HG03280 (cell line): Measurements from ENCODE around the gene ETV6.

Experiments
- ATAC-seq: cut with Tn5 transposase; IDR thresholded peaks from one replicate; pipeline ENCODE4 v1.9.1; 2021; ENCODE audit warnings: mild to moderate bottlenecking, moderate library complexity; ENCODE audit not compliant: unreplicated experiment

ETV6 gene

DNA sequence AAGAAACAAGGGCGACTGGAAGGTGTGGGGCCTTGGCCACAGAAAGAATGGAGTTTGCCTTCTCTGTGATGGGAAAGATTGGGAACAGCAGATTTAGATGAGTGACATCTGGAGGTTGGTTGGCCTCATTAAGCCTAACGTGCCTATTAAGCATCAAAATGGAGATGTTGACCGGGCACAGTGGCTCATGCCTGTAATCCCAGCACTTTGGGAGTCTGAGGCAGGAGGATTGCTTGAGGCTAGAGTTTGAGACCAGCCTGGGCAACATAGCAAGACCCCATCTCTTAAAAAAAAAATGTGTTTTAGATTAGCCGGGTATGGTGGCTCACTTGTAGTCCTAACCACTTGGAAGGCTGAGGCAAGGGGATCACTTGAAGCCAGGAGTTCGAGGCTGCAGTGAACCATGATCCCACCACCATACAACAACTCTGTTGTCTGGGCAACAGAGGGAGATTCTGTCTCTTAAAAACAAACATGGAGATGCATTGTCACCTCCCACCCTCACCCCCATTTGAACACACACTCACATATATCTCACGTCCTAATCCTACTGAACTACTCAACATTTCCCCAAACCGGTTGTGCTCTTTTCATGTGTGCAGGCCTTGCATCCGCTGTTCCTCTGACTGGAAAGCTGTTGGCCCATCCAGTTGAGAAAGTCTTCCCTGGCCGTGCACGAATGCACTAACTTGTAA, 172.1 kb downstream of the ETV6 start:
- ATAC-seq = peak; percentile 15

DNA sequence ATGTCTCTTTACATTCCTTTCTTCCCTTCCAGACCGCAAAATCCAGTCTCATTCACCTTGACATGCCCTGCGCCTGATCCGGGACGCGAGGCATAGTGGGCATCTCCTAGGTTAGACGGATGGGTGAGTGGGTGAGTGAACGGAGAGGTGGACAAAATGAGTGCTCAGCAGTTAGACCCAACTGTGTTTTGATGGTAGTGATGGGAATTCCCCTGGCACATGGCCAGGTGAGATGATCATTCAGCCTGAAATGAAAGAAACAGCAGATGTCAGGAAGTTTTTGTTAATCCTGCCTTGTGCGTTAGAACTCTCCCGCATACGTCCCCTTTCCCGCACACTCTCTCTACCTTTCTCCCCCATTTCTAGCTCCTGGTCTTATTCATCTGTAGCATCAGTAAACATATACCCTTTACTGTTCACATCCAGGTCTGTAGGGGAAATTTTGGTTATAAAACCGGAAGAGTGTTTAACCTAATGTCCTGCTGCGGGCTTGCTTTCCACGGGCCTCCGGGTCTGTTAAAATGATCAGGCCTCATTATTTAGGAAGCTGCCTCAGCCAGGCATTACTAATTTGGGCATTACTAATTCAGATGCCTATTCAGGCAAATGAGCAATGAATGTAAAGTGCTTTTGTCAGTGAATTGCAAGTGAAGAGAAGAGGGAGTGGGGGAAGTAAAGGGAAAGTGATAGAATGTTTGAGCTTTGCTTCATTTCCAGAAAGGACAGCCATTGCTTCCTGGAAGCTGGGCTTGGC, 172.8 kb downstream of the ETV6 start:
- ATAC-seq = peak; percentile 51

GRCh38 chr12:11823043-11823442, 173.6 kb downstream of the ETV6 start:
- no peak for ATAC-seq

- no peak for ATAC-seq
Observed at GRCh38 chr12:11823593-11823992, 174.1 kb downstream of the ETV6 start.

- no peak for ATAC-seq
Observed at GRCh38 chr12:11824069-11824468, 174.6 kb downstream of the ETV6 start.

DNA sequence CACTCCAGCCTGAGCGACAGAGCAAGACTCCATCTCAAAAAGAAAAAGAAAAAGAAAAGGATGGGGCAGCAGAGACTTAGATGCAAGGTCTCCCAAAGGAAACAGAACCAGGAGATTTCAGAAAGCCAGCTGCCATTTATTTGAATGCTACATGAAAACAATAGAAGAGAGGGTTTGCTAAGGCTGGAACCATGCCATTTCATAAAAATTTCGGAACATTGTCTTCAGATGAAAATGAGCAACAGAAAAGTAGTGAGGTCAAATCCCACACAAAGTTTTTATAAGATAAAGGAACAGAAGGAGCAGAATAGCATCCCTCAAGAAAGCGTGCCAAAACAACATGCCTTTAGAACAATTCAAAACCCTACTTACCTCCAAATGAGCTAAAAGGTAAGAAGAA, 175.3 kb downstream of the ETV6 start:
- no peak for ATAC-seq

- ATAC-seq = no peak
Observed at GRCh38 chr12:11825278-11825677, 175.8 kb downstream of the ETV6 start.

- no peak for ATAC-seq
Observed at GRCh38 chr12:11826574-11826973, 177.1 kb downstream of the ETV6 start.

DNA sequence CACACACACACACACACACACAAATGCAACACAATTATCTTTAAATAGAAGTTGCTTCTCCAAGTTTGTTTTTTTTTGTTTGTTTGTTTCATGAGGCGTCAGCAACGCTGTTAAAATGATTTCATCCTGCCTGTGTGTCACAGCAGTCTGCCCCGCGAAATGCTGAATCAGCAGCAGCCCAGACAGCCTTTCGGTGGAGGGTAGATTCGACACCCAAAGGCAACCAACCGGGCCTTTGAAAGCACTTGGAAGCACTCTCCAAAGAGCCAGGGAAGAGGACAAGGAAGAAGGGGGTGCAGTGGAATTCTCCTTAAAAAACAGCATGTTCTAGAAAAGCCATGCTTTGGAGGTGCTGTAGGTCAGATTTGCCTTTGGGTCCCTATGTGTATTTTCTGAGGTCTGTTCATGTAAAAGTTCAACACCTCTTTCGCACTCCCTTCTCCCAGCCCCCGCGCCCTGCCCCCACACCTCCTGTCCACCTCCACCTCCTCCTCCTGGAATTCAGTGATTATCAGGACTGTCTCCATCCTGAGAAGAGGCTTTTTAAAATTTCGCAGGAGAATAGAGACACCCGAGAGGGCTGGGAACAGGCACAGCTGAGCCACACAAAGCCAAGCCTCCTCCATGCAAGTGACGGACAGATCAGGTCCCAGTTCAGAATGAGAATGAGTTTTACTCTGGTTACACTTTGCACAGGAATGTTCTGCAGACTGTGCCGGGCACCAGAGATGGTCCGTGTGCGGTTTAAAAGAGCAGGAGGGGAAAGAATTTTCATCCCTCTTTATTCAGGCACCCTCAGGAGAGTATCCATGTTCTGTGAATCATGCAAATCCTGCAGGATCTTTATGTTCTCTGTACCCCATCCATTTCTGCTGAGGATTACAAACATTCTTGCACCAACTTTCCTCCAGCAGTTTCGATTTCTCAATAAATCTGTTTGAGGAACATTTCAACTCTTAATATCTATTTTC, 177.9 kb downstream of the ETV6 start:
- ATAC-seq = no peak

- no peak for ATAC-seq
Observed at GRCh38 chr12:11829764-11830194, 180.3 kb downstream of the ETV6 start.

- ATAC-seq = no peak
Observed at GRCh38 chr12:11830307-11830801, 180.9 kb downstream of the ETV6 start.

DNA sequence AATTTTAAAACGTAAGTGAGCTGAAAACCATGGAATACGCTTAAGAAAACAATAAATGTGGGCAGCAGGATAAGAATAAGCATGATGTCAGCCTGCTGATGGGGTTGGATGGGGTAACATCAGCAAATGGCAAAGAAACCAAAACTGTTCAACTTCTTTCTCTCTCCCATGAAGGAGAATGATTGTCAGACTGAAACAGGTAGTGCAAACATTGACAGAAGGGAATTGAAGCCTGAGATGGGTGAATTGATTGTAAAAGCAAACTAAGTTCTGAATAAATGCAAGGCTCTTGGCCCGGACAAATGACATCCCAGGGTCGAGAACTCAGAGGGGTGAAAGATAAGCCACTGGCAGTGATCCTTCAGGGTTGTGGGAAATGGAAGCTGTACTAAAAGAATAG, 182.6 kb downstream of the ETV6 start:
- no peak for ATAC-seq

- no peak for ATAC-seq
Observed at GRCh38 chr12:11833174-11833895, 183.9 kb downstream of the ETV6 start.

GRCh38 chr12:11834104-11834812, 184.8 kb downstream of the ETV6 start:
- no peak for ATAC-seq

GRCh38 chr12:11834931-11835330, 185.5 kb downstream of the ETV6 start:
- ATAC-seq = no peak

- peak; percentile 90 for ATAC-seq
Observed at GRCh38 chr12:11836282-11837151, 187.0 kb downstream of the ETV6 start.

DNA sequence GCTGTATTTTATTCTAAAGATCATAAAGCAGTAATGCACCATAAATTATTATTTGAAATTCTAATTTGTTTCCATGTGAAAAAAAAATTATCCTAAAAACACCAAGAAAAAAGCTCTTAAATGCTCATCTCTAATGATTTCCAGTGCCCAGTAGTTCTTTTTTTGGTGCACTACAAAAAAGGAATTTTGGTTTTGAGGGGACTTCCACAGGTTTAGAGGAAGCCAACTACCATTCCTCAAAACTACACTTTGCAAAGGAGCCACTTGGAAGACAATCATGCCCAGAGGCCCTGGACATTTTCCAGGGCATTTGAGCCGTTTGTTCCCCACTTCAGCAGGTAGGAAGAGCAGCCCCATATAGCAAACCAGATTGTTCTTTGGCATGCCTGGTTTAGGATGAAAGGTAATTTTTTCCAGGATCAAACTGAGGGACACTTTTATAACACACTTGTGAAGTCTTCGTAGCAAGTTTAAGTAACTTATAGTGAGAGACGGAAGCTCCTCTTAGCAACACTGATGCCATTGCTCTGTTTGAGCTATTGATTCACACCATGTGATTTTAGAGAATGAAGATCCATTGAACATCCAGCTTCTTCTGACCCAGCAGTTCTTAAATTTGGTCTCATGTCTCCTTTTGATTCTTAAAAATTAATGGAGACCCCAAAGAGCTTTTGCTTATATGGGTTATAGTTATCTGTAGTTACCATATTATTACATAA, 187.9 kb downstream of the ETV6 start:
- ATAC-seq = no peak

GRCh38 chr12:11838403-11838802, 188.9 kb downstream of the ETV6 start:
- no peak for ATAC-seq
